OCI-LY7 (cell line): ENCODE measurements around the gene RNF213.

Experiments
- EZH2phosphoT487 ChIP-seq: fragments of 200-600 bp; sonication (generic); IDR thresholded peaks from 2 replicates; pipeline ENCODE4 v1.6.1; 2018; ENCODE audit warnings: low read depth, borderline replicate concordance, mild to moderate bottlenecking, mixed run types, antibody characterized with exemption, low read length, moderate library complexity, mixed read lengths
- TF ChIP-seq, protein P1 (sequence below): fragments of 200-600 bp; sonication (generic); conservative IDR thresholded peaks from 2 replicates; pipeline ENCODE4 v1.5.1; 2014; ENCODE audit warnings: mild to moderate bottlenecking, antibody characterized with exemption, low read length, moderate library complexity, mixed read lengths

DNA sequence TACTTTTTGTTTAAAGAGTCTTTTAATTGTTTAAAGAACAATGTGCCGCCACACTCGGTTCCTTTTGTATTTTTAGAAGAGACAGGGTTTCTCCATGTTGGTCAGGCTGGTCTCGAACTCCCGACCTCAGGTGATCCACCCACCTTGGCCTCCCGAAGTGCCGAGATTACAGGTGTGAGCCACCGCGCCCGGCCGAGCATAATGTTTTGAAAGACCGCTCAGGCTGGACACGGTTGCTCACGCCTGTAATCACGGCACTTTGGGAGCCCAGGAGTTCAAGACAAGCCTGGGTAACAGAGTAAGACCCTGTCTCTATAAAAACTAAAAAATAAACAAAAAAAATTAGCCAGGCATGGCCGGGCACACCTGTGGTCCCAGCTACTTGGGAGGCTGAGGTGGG is 59.8 kb downstream of the RNF213 start:
- TF ChIP-seq, protein P1, sequence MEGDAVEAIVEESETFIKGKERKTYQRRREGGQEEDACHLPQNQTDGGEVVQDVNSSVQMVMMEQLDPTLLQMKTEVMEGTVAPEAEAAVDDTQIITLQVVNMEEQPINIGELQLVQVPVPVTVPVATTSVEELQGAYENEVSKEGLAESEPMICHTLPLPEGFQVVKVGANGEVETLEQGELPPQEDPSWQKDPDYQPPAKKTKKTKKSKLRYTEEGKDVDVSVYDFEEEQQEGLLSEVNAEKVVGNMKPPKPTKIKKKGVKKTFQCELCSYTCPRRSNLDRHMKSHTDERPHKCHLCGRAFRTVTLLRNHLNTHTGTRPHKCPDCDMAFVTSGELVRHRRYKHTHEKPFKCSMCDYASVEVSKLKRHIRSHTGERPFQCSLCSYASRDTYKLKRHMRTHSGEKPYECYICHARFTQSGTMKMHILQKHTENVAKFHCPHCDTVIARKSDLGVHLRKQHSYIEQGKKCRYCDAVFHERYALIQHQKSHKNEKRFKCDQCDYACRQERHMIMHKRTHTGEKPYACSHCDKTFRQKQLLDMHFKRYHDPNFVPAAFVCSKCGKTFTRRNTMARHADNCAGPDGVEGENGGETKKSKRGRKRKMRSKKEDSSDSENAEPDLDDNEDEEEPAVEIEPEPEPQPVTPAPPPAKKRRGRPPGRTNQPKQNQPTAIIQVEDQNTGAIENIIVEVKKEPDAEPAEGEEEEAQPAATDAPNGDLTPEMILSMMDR: no peak
- TF ChIP-seq EZH2phosphoT487: no peak
